Brain microvascular endothelial cell (primary cell): Measurements from ENCODE around the gene PCDH15.

Source experiments
- DNase-seq: peaks from one replicate; pipeline ENCODE4 v3.0.0-alpha.2; 2020
- H3K27ac ChIP-seq: fragments of 250-450 bp; sonication (Bioruptor Pico); 2 replicates; pipeline ENCODE4 v1.5.1; 2020; ENCODE audit warnings: mild to moderate bottlenecking, moderate library complexity
- H3K27me3 ChIP-seq: fragments of 250-450 bp; sonication (Bioruptor Pico); replicated peaks from 2 replicates; pipeline ENCODE4 v1.5.1; 2020; ENCODE audit warnings: mild to moderate bottlenecking
- H3K36me3 ChIP-seq: fragments of 250-450 bp; sonication (Bioruptor Pico); replicated peaks from 2 replicates; pipeline ENCODE4 v1.5.1; 2020; ENCODE audit warnings: mild to moderate bottlenecking
- H3K4me3 ChIP-seq: 2 replicates; pipeline ENCODE4 v1.5.1; 2011; ENCODE audit warnings: low read depth, mild to moderate bottlenecking, control low read depth, low read length, moderate library complexity
- CTCF ChIP-seq: IDR thresholded peaks from 2 replicates; pipeline ENCODE4 v1.5.1; 2011; ENCODE audit warnings: low read depth, mild to moderate bottlenecking, moderate library complexity, low read length, control low read depth, inconsistent platforms; ENCODE audit errors: missing control alignments
- in situ Hi-C: cut with HindIII; loops from 2 replicates; pipeline ENCODE4 v1.10.0; 2017; ENCODE audit warnings: low sequenced_read_pairs, low pct_ligation_motif_present

The PCDH15 gene

GRCh38 chr10:54259104-54259503 is 541.9 kb downstream of the PCDH15 start:
- no peak for DNase-seq
- no peak for TF ChIP-seq CTCF
- Histone ChIP-seq H3K27ac (no peak overlapping the region), H3K36me3 (no peaks in the 10 kb centered on the region), H3K4me3 (no peak overlapping the region), H3K27me3 (no peaks in the 10 kb centered on the region)
- in situ Hi-C loops = no loop called here

- TF ChIP-seq CTCF = no peak
Measured at GRCh38 chr10:54234832-54235231, 566.2 kb downstream of the PCDH15 start.

GRCh38 chr10:54203401-54203800 is 597.6 kb downstream of the PCDH15 start:
- no peaks in the 10 kb centered on the region for H3K36me3 ChIP-seq
- DNase-seq = no peak

More at GRCh38 chr10:54234832-54235231, 566.2 kb downstream of the PCDH15 start:
- no peak overlapping the region for H3K27ac ChIP-seq
- in situ Hi-C loops = no loop called here
- no peak overlapping the region for H3K4me3 ChIP-seq
- no peaks in the 10 kb centered on the region for H3K36me3 ChIP-seq
- DNase-seq = no peak
- H3K27me3 ChIP-seq = no peaks in the 10 kb centered on the region

GRCh38 chr10:54198051-54198450 is 603.0 kb downstream of the PCDH15 start:
- Histone ChIP-seq H3K27ac (no peak overlapping the region), H3K4me3 (no peak overlapping the region), H3K27me3 (no peaks in the 10 kb centered on the region), H3K36me3 (no peaks in the 10 kb centered on the region)
- DNase-seq = no peak
- in situ Hi-C loops = no loop called here
- no peak for TF ChIP-seq CTCF

More at GRCh38 chr10:54203401-54203800, 597.6 kb downstream of the PCDH15 start:
- Histone ChIP-seq H3K27me3 (no peaks in the 10 kb centered on the region), H3K4me3 (no peak overlapping the region), H3K27ac (no peak overlapping the region)
- in situ Hi-C loops = no loop called here
- no peak for TF ChIP-seq CTCF

GRCh38 chr10:54194806-54195205 is 606.2 kb downstream of the PCDH15 start:
- no peaks in the 10 kb centered on the region for H3K36me3 ChIP-seq
- no peaks in the 10 kb centered on the region for H3K27me3 ChIP-seq
- no peak for TF ChIP-seq CTCF
- DNase-seq = no peak
- no peak overlapping the region for H3K4me3 ChIP-seq
- no peak overlapping the region for H3K27ac ChIP-seq
- in situ Hi-C loops = no loop called here

- no peak overlapping the region for H3K4me3 ChIP-seq
- H3K36me3 ChIP-seq = no peaks in the 10 kb centered on the region
- DNase-seq = no peak
- no peaks in the 10 kb centered on the region for H3K27me3 ChIP-seq
- TF ChIP-seq CTCF = no peak
- in situ Hi-C loops = no loop called here
- H3K27ac ChIP-seq = no peak overlapping the region
Measured at GRCh38 chr10:54159924-54160323, 641.1 kb downstream of the PCDH15 start.
